Transverse colon (tissue), 4 donors: ENCODE measurements around the gene TDRD7. TPM values are rescaled to one million over a fixed set of nuclear protein-coding genes. Genes with fewer than 3 reads are reported as not detected.

Experiments
- DNase-seq: peaks from one replicate; pipeline ENCODE4 v3.0.0-alpha.2; 2019
- H3K27ac ChIP-seq, 4 donors: fragments of 200-600 bp; sonication (generic); 2 replicates each; pipeline ENCODE4 v1.5.1; 2016 to 2018; ENCODE audit warnings: inconsistent platforms in 4 of 4
- H3K27me3 ChIP-seq: fragments of 200-600 bp; sonication (generic); 2 replicates; pipeline ENCODE4 v1.5.1; 2017; ENCODE audit warnings: inconsistent platforms
- H3K36me3 ChIP-seq, 4 donors: fragments of 200-600 bp; sonication (generic); 2 replicates each; pipeline ENCODE4 v1.5.1; 2017 to 2019; ENCODE audit warnings: inconsistent platforms in 4 of 4
- H3K4me1 ChIP-seq, 4 donors: fragments of 200-600 bp; sonication (generic); 2 replicates each; pipeline ENCODE4 v1.5.1; 2017 to 2020; ENCODE audit warnings: inconsistent platforms in 4 of 4
- H3K4me3 ChIP-seq, 4 donors: fragments of 200-600 bp; sonication (generic); 1 replicate in 1 of 4; 2 replicates in 3 of 4; pipeline versions ENCODE4 v1.5.1 to v1.6.1; 2017 to 2019; ENCODE audit warnings: inconsistent platforms in 4 of 4
- H3K9me3 ChIP-seq, 2 donors: fragments of 200-600 bp; sonication (generic); 2 replicates each; pipeline ENCODE4 v1.5.1; 2017 to 2019; ENCODE audit warnings: inconsistent platforms in 2 of 2
- EP300 ChIP-seq: sonication (generic); formaldehyde crosslinking; IDR thresholded peaks from one replicate; pipeline ENCODE4 v1.6.1; 2017; ENCODE audit warnings: antibody characterized with exemption, low read depth
- POLR2A ChIP-seq: fragments of 450-650 bp; IDR thresholded peaks from one replicate; pipeline ENCODE4 v1.6.1; 2016; ENCODE audit warnings: antibody characterized with exemption, mild to moderate bottlenecking, moderate library complexity
- POLR2AphosphoS5 ChIP-seq, 3 donors: sonication (generic); formaldehyde crosslinking; IDR thresholded peaks; one replicate each; pipeline ENCODE4 v1.6.1; 2016; ENCODE audit warnings: antibody characterized with exemption in 3 of 3
- WGBS, 2 donors: methylation state at CpG; one replicate each; pipeline ENCODE4 v1.1.5; 2018; ENCODE audit warnings: low coverage in 1 of 2; 5-methylcytosine and 5-hydroxymethylcytosine counted together
- in situ Hi-C, 4 donors: fragments of 200-750 bp; cut with MboI; loops; one replicate each; pipeline versions ENCODE4 v1.15.0 to v1.15.1; 2017; ENCODE audit warnings: low sequenced_read_pairs in 3 of 4, low pct_ligation_motif_present in 1 of 4, low pct_unique_long_range_greater_than_20kb in 1 of 4
- intact Hi-C: fragments of 100-400 bp; cut with DNase I; formaldehyde crosslinking; loops from one replicate; pipeline ENCODE4 v1.15.1; 2023; ENCODE audit warnings: low total_unique reads
- total RNA-seq, 4 donors: library from RNA; depleted of rRNA; stranded (reverse); fragments of >200 nt; gene quantifications; one replicate each; pipeline ENCODE4 v1.1.0, GENCODE V29; 2016
- TF ChIP-seq, protein P1 (sequence below), 5 experiments: fragments of 200-600 bp in 3 of 5; fragments of 450-650 bp in 2 of 5; sonication (generic) in 3 of 5; IDR thresholded peaks; 1 replicate in 2 of 5; 2 replicates in 3 of 5; pipeline ENCODE4 v1.5.1; 2016 to 2017; ENCODE audit warnings: antibody characterized with exemption in 5 of 5, inconsistent platforms in 3 of 5, mild to moderate bottlenecking in 2 of 5, moderate library complexity in 1 of 5

Gene TDRD7
- total RNA-seq, 4 donors from 2014 or later, result 15.0 to 47.4 (median 31.4) TPM

GRCh38 chr9:97367729-97368128 is 44.2 kb upstream of the TDRD7 start:
- no peak for TF ChIP-seq POLR2AphosphoS5 (IDR thresholded peaks at IDR 0.05)
- no peak for TF ChIP-seq EP300
- intact Hi-C loops, result no loop called here

DNA sequence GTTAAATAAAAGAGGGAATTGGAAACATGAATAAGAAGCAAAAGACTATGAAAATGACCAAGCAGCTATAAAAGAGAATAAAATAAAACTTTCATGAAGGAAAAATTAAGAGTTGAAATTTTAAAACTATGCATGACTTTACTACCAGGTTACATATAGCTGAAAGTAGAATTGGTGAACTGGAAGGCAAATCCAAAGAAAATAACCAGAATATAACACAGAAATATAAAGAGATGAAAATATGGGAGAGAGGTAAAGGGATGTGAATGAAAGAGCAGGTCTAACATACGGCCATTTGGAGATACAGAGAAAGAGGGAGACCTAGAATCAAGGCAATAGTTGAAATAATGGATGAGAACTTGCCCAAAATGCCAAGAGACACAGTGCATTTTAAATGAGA is 42.9 kb upstream of the TDRD7 start:
- in situ Hi-C loops, result no loop called here
- Histone ChIP-seq H3K4me1 (peaks cover 0 to 5% (median 0%) of the 10 kb centered on the region in 4 donors), H3K4me3 (no peak overlapping the region), H3K36me3 (no peaks in the 10 kb centered on the region), H3K27ac (no peak overlapping the region), H3K27me3 (no peaks in the 10 kb centered on the region), H3K9me3 (peaks cover 0 to 6% of the 10 kb centered on the region in 2 donors)
- 78 to 100% methylated on average over 1 of the region's 1 CpG for WGBS, 2 donors
- no peak for DNase-seq
- intact Hi-C loops, result no loop called here
- TF ChIP-seq POLR2A, result no peak
- TF ChIP-seq, protein P1, sequence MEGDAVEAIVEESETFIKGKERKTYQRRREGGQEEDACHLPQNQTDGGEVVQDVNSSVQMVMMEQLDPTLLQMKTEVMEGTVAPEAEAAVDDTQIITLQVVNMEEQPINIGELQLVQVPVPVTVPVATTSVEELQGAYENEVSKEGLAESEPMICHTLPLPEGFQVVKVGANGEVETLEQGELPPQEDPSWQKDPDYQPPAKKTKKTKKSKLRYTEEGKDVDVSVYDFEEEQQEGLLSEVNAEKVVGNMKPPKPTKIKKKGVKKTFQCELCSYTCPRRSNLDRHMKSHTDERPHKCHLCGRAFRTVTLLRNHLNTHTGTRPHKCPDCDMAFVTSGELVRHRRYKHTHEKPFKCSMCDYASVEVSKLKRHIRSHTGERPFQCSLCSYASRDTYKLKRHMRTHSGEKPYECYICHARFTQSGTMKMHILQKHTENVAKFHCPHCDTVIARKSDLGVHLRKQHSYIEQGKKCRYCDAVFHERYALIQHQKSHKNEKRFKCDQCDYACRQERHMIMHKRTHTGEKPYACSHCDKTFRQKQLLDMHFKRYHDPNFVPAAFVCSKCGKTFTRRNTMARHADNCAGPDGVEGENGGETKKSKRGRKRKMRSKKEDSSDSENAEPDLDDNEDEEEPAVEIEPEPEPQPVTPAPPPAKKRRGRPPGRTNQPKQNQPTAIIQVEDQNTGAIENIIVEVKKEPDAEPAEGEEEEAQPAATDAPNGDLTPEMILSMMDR (IDR thresholded peaks at IDR 0.05), result no peak
- no peak for TF ChIP-seq POLR2AphosphoS5 (IDR thresholded peaks at IDR 0.05)
- no peak for TF ChIP-seq EP300

More at GRCh38 chr9:97367729-97368128, 44.2 kb upstream of the TDRD7 start:
- no peaks in the 10 kb centered on the region for H3K27me3 ChIP-seq
- WGBS, 2 donors, result 76 to 90% methylated on average over 2 to 3 of the region's 3 CpGs
- H3K9me3 ChIP-seq, result peaks cover 0 to 6% of the 10 kb centered on the region in 2 donors
- H3K4me1 ChIP-seq, result peaks cover 0 to 5% (median 0%) of the 10 kb centered on the region in 4 donors
- DNase-seq, result no peak
- H3K4me3 ChIP-seq, result no peak overlapping the region
- H3K36me3 ChIP-seq, result no peaks in the 10 kb centered on the region
- in situ Hi-C loops, result no loop called here
- H3K27ac ChIP-seq, result no peak overlapping the region

GRCh38 chr9:97372580-97372979 is 39.3 kb upstream of the TDRD7 start:
- TF ChIP-seq EP300 (no peak), POLR2AphosphoS5 (IDR thresholded peaks at IDR 0.05) (no peak), POLR2A (no peak)
- TF ChIP-seq, protein P1 (IDR thresholded peaks at IDR 0.05), result no peak
- Histone ChIP-seq H3K36me3 (no peaks in the 10 kb centered on the region), H3K4me3 (no peak overlapping the region), H3K27me3 (no peaks in the 10 kb centered on the region), H3K27ac (no peak overlapping the region), H3K4me1 (no peaks in the 10 kb centered on the region), H3K9me3 (peaks cover 0 to 6% of the 10 kb centered on the region in 2 donors)
- no peak for DNase-seq
- in situ Hi-C loops (no loop called here), intact Hi-C loops (no loop called here)
- 60 to 78% methylated on average over 1 to 6 of the region's 6 CpGs for WGBS, 2 donors

DNA sequence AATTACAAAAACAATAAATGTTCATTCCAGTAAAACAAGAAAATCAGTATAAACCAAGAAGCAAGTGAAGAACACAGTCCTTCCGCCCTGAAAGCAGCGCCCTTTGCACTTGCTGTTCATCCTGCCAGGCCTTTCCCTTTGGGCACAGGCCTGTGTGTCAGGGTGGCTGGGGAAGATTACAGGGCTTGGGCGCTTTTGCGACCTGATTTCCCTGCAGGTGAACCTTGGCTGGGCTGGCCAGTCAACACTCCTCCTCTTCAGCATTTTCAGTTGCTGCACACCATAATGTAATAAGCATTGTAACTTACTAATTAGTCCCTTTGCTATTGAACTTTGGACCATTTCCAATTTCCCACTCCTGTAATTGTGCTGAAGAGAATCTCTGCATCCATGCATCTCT is 38.6 kb upstream of the TDRD7 start:
- Histone ChIP-seq H3K27ac (no peak overlapping the region), H3K36me3 (no peaks in the 10 kb centered on the region), H3K9me3 (peaks cover 0 to 6% of the 10 kb centered on the region in 2 donors), H3K4me1 (no peaks in the 10 kb centered on the region), H3K27me3 (no peaks in the 10 kb centered on the region), H3K4me3 (no peak overlapping the region)
- WGBS, 2 donors, result 70 to 76% methylated on average over 2 to 4 of the region's 4 CpGs
- peak; percentile 36 for DNase-seq
- TF ChIP-seq, protein P1 (IDR thresholded peaks at IDR 0.05), result no peak
- intact Hi-C loops, result no loop called here
- in situ Hi-C loops, result no loop called here

DNA sequence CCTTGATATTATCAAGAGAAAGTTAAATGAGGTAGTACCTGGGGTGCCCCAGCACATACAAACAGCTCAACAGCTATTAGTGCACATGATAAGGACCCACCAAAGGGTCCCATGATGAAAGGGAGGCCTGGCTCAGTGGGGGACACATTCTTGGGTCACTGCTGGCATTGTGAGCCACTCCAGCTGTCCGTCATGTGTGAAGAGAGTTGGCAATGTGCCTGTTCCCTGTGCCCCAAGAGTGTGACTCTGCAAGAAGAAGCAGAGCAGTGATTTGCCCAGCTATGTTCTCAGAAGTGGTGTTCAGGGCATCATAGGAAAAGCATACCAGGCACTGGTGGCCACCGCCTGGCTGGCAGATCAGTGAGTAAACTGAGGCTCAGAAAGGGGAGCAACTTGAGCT is 37.1 kb upstream of the TDRD7 start:
- no peaks in the 10 kb centered on the region for H3K36me3 ChIP-seq
- in situ Hi-C loops, result loop anchor here in 2 of 4 donors (25.0 kb wide), 1 partner anchor 513 kb away; the partner anchor contains the start of gene ZNF782 (in 2 of the 2)
- no peak overlapping the region for H3K4me3 ChIP-seq
- intact Hi-C loops, result no loop called here
- no peaks in the 10 kb centered on the region for H3K9me3 ChIP-seq
- no peaks in the 10 kb centered on the region for H3K27me3 ChIP-seq
- H3K27ac ChIP-seq, result no peak overlapping the region
- DNase-seq, result no peak
- TF ChIP-seq, protein P1 (IDR thresholded peaks at IDR 0.05), result no peak
- TF ChIP-seq EP300, result no peak
- TF ChIP-seq POLR2AphosphoS5 (IDR thresholded peaks at IDR 0.05), result no peak
- TF ChIP-seq POLR2A, result no peak
- no peaks in the 10 kb centered on the region for H3K4me1 ChIP-seq
- WGBS, 2 donors, result 94% methylated on average over 2 of the region's 2 CpGs; no CpG with 5 or more reads in 1 of the 2 donors
